ENCODE data around the gene CALML3. TPM values are rescaled to one million over a fixed set of nuclear protein-coding genes. Genes with fewer than 3 reads are reported as not detected.

CALML3 gene
- total RNA-seq, 1 donor from 2014 or later = 9.4 TPM

GRCh38 chr10:5540080-5540479, 15.3 kb downstream of the CALML3 start:
- no peak for DNase-seq

GRCh38 chr10:5540891-5541290, 16.1 kb downstream of the CALML3 start:
- no peak for DNase-seq

- DNase-seq = no peak
Measured at GRCh38 chr10:5542100-5542499, 17.3 kb downstream of the CALML3 start.

- no peak for DNase-seq
Measured at GRCh38 chr10:5543623-5544022, 18.9 kb downstream of the CALML3 start.

- no peak for DNase-seq
Measured at GRCh38 chr10:5544216-5544805, 19.6 kb downstream of the CALML3 start.

GRCh38 chr10:5545011-5545410, 20.2 kb downstream of the CALML3 start:
- no peak for DNase-seq

- DNase-seq = no peak
Measured at GRCh38 chr10:5545426-5545777, 20.6 kb downstream of the CALML3 start.

- peak; percentile 62 for DNase-seq
Measured at GRCh38 chr10:5545778-5546710, 21.3 kb downstream of the CALML3 start.

- no peak for DNase-seq
Measured at GRCh38 chr10:5546891-5547680, 22.3 kb downstream of the CALML3 start.

GRCh38 chr10:5547681-5547930, 22.8 kb downstream of the CALML3 start:
- no peak for DNase-seq

GRCh38 chr10:5547931-5548660, 23.3 kb downstream of the CALML3 start:
- DNase-seq = peak; percentile 54

- DNase-seq = no peak
Measured at GRCh38 chr10:5549462-5550249, 24.9 kb downstream of the CALML3 start.

GRCh38 chr10:5550250-5550545, 25.4 kb downstream of the CALML3 start:
- no peak for DNase-seq

GRCh38 chr10:5550621-5551530, 26.1 kb downstream of the CALML3 start:
- no peak for DNase-seq

GRCh38 chr10:5551531-5552375, 27.0 kb downstream of the CALML3 start:
- DNase-seq = no peak

- DNase-seq = no peak
Measured at GRCh38 chr10:5552376-5553321, 27.9 kb downstream of the CALML3 start.

- DNase-seq = no peak
Measured at GRCh38 chr10:5553400-5554170, 28.8 kb downstream of the CALML3 start.

GRCh38 chr10:5555021-5555510, 30.3 kb downstream of the CALML3 start:
- no peak for DNase-seq
